SK-N-SH treated with all-trans-retinoic acid at 6 μM for 48 hours (cell line): ENCODE data around the gene TMEM89.

ENCODE experiments used
- ATAC-seq: fragments of 200-7000 bp; cut with Tn5 transposase; 3 replicates; pipeline ENCODE4 v1.9.1; 2020; ENCODE audit warnings: mild to moderate bottlenecking, moderate library complexity
- ARNTL ChIP-seq: fragments of 450-650 bp; formaldehyde crosslinking; IDR thresholded peaks from 2 replicates; pipeline ENCODE4 v1.5.0; 2020; ENCODE audit warnings: low read depth, mild to moderate bottlenecking, moderate library complexity, borderline replicate concordance
- BACH2 ChIP-seq: fragments of 250-450 bp; sonication (Bioruptor Pico); IDR thresholded peaks from 2 replicates; pipeline ENCODE4 v1.9.0; 2021; ENCODE audit warnings: mild to moderate bottlenecking, borderline replicate concordance
- CREB5 ChIP-seq: fragments of 250-450 bp; sonication (Bioruptor Pico); IDR thresholded peaks from 2 replicates; pipeline ENCODE4 v1.5.1; 2020; ENCODE audit warnings: low read depth, mild to moderate bottlenecking, moderate library complexity
- CSDC2 ChIP-seq: fragments of 250-450 bp; sonication (Bioruptor Pico); IDR thresholded peaks from 2 replicates; pipeline ENCODE4 v1.5.0; 2020; ENCODE audit warnings: mild to moderate bottlenecking, moderate library complexity
- CSRNP3 ChIP-seq: fragments of 250-450 bp; sonication (Bioruptor Pico); IDR thresholded peaks from 2 replicates; pipeline ENCODE4 v1.5.1; 2021; ENCODE audit warnings: mild to moderate bottlenecking, moderate library complexity
- ESRRG ChIP-seq: fragments of 250-450 bp; sonication (Bioruptor Pico); IDR thresholded peaks from 2 replicates; pipeline ENCODE4 v1.6.1; 2021; ENCODE audit warnings: mild to moderate bottlenecking
- GLIS3 ChIP-seq: fragments of 250-450 bp; sonication (Bioruptor Pico); IDR thresholded peaks from 2 replicates; pipeline ENCODE4 v1.5.0; 2020; ENCODE audit warnings: mild to moderate bottlenecking, moderate library complexity
- ISL1 ChIP-seq: fragments of 250-450 bp; sonication (Bioruptor Pico); IDR thresholded peaks from 2 replicates; pipeline ENCODE4 v2.1.2; 2022; ENCODE audit warnings: mild to moderate bottlenecking, moderate library complexity
- OSR1 ChIP-seq: fragments of 250-450 bp; sonication (Bioruptor Pico); IDR thresholded peaks from 2 replicates; pipeline ENCODE4 v1.8.0; 2022; ENCODE audit warnings: moderate library complexity, mild to moderate bottlenecking, inconsistent platforms
- PATZ1 ChIP-seq: fragments of 250-450 bp; sonication (Bioruptor Pico); IDR thresholded peaks from 2 replicates; pipeline ENCODE4 v1.8.0; 2020; ENCODE audit warnings: mild to moderate bottlenecking, moderate library complexity, borderline replicate concordance
- POU6F1 ChIP-seq: fragments of 250-450 bp; sonication (Bioruptor Pico); IDR thresholded peaks from 2 replicates; pipeline ENCODE4 v1.8.0; 2021; ENCODE audit warnings: low read depth, mild to moderate bottlenecking, moderate library complexity, borderline replicate concordance
- PPARA ChIP-seq: fragments of 250-450 bp; sonication (Bioruptor Pico); IDR thresholded peaks from 2 replicates; pipeline ENCODE4 v1.5.0; 2020; ENCODE audit warnings: mild to moderate bottlenecking, borderline replicate concordance
- RARB ChIP-seq: fragments of 250-450 bp; sonication (Bioruptor Pico); IDR thresholded peaks from 2 replicates; pipeline ENCODE4 v1.8.0; 2021; ENCODE audit warnings: mild to moderate bottlenecking, moderate library complexity
- SNAI2 ChIP-seq: fragments of 250-450 bp; sonication (Bioruptor Pico); IDR thresholded peaks from 2 replicates; pipeline ENCODE4 v1.5.0; 2020; ENCODE audit warnings: mild to moderate bottlenecking, moderate library complexity
- TCF4 ChIP-seq: fragments of 250-450 bp; sonication (Bioruptor Pico); IDR thresholded peaks from 2 replicates; pipeline ENCODE4 v1.8.0; 2021; ENCODE audit warnings: mild to moderate bottlenecking, moderate library complexity, borderline replicate concordance
- TOX ChIP-seq: fragments of 250-450 bp; sonication (Bioruptor Pico); IDR thresholded peaks from 2 replicates; pipeline ENCODE4 v1.8.0; 2021; ENCODE audit warnings: mild to moderate bottlenecking, moderate library complexity, borderline replicate concordance
- TSHZ2 ChIP-seq: fragments of 250-450 bp; sonication (Bioruptor Pico); IDR thresholded peaks from 2 replicates; pipeline ENCODE4 v1.5.0; 2020; ENCODE audit warnings: mild to moderate bottlenecking, moderate library complexity
- ZC3H10 ChIP-seq: fragments of 250-450 bp; sonication (Bioruptor Pico); IDR thresholded peaks from 2 replicates; pipeline ENCODE4 v1.5.1; 2021; ENCODE audit warnings: mild to moderate bottlenecking, moderate library complexity
- ZFP3 ChIP-seq: fragments of 250-450 bp; sonication (Bioruptor Pico); IDR thresholded peaks from 2 replicates; pipeline ENCODE4 v1.5.0; 2020; ENCODE audit warnings: mild to moderate bottlenecking, moderate library complexity
- ZFP30 ChIP-seq: fragments of 450-650 bp; formaldehyde crosslinking; IDR thresholded peaks from 2 replicates; pipeline ENCODE4 v1.5.0; 2022; ENCODE audit warnings: mild to moderate bottlenecking, moderate library complexity
- ZNF565 ChIP-seq: fragments of 450-650 bp; formaldehyde crosslinking; conservative IDR thresholded peaks from 2 replicates; pipeline ENCODE4 v1.5.0; 2020; ENCODE audit warnings: low read depth, mild to moderate bottlenecking, moderate library complexity
- ZNF70 ChIP-seq: fragments of 450-650 bp; formaldehyde crosslinking; IDR thresholded peaks from 2 replicates; pipeline ENCODE4 v1.5.0; 2020; ENCODE audit warnings: mild to moderate bottlenecking, moderate library complexity
- ZNF8 ChIP-seq: fragments of 450-650 bp; formaldehyde crosslinking; IDR thresholded peaks from 2 replicates; pipeline ENCODE4 v1.5.0; 2020; ENCODE audit warnings: mild to moderate bottlenecking, moderate library complexity

Gene TMEM89

GRCh38 chr3:48621461-48621869 lies at the start of gene TMEM89:
Gene TMEM89, minus strand, starts transcription at chr3:48621769. Its CDS starts 13 bp downstream, at chr3:48621756.
- ATAC-seq = no peak
- no peak for TF ChIP-seq PATZ1 (CRISPR knock-in tag)
- no peak for TF ChIP-seq TSHZ2 (CRISPR knock-in tag)
- TF ChIP-seq RARB = no peak
- no peak for TF ChIP-seq GLIS3 (CRISPR knock-in tag)
- TF ChIP-seq OSR1 = no peak
- no peak for TF ChIP-seq ZNF565 (CRISPR knock-in tag)
- TF ChIP-seq CSRNP3 (CRISPR knock-in tag) = no peak
- no peak for TF ChIP-seq ESRRG (CRISPR knock-in tag)
- no peak for TF ChIP-seq ZNF8 (CRISPR knock-in tag)
- no peak for TF ChIP-seq POU6F1

GRCh38 chr3:48664929-48665328 lies 43.4 kb upstream of the TMEM89 start:
- TF ChIP-seq ARNTL (CRISPR knock-in tag) = no peak
- no peak for TF ChIP-seq ESRRG (CRISPR knock-in tag)
- TF ChIP-seq ZNF565 (CRISPR knock-in tag) = no peak
- TF ChIP-seq TOX (CRISPR knock-in tag) = no peak
- no peak for TF ChIP-seq ISL1 (CRISPR knock-in tag)
- TF ChIP-seq PATZ1 (CRISPR knock-in tag) = no peak
- no peak for TF ChIP-seq BACH2 (CRISPR knock-in tag)
- no peak for TF ChIP-seq ZFP30 (CRISPR knock-in tag)
- no peak for TF ChIP-seq ZC3H10 (CRISPR knock-in tag)
- TF ChIP-seq POU6F1 = no peak
- TF ChIP-seq SNAI2 (CRISPR knock-in tag) = no peak
- TF ChIP-seq CSRNP3 (CRISPR knock-in tag) = no peak
- no peak for TF ChIP-seq OSR1
- no peak for TF ChIP-seq PPARA (CRISPR knock-in tag)
- TF ChIP-seq ZFP3 (CRISPR knock-in tag) = no peak
- no peak for TF ChIP-seq TCF4 (CRISPR knock-in tag)
- no peak for TF ChIP-seq GLIS3 (CRISPR knock-in tag)
- no peak for TF ChIP-seq CREB5 (CRISPR knock-in tag)
- TF ChIP-seq CSDC2 (CRISPR knock-in tag) = no peak
- no peak for TF ChIP-seq ZNF70
- no peak for ATAC-seq
